PC-9 (cell line): ENCODE results near the gene IGFBP7.

Experiments
- CTCF ChIP-seq: fragments of 200-600 bp; sonication (generic); conservative IDR thresholded peaks from 2 replicates; pipeline ENCODE4 v1.6.1; 2017; ENCODE audit warnings: mixed run types, antibody characterized with exemption, mild to moderate bottlenecking, moderate library complexity
- EZH2 ChIP-seq: fragments of 200-600 bp; sonication (generic); IDR thresholded peaks from 2 replicates; pipeline ENCODE4 v1.8.0; 2017; ENCODE audit warnings: antibody characterized with exemption, low read depth

DNA sequence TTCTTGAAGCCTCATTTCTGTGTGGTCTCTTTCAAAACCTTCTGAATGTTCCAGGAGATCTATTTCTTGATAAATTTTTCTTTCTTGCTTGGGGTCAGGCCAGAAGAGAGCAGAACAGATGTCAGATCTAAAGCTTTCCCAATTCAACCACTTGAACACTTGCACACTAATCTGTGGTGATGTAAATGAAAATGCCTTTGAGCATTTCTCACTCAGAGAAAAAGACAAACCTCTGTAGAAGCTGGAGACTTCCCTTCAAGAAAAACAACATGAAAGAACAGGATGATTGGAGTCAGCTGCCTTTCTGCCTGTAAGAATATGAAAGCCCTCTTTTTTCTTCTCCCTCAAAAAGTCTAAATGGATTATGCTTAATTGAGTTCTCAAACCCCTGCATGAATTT is 11.2 kb downstream of the IGFBP7 start:
- no peak for TF ChIP-seq CTCF
- TF ChIP-seq EZH2, result no peak
